ENCODE results near the gene C1orf35.

Gene C1orf35

DNA sequence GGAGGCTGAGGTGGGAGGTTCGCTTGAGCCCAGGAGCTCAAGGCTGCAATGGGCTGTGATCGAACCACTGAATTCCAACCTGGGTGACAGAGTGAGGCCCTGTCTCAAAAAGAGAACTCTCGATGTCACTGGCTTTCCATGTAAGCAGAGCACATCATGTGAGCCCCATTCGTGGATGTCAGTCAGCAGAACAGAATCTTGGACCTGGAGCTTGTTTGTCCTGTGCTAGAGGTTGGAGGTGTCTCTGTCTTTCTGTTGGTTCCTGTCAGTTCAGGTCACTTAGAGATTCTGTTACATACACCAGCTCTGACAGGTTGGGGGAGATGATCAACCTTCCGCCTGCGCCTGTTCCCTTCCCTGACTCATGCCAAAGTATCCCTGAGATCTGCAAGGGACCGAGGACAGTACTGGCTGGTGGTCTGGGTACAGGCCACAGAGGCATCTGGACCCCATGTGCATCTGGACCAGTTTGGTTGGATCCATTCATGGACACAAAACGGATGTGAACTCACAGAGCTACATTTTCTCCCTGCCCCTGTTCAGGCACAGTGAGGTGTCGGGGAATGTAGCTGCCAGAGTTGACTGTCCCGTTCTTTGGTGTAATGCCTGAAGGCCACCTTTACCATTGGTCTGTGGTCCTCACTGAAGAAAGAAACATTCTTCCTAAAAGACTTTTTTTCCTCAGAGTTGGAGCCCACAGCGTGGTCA, 10.6 kb downstream of the C1orf35 start:
- Histone ChIP-seq H3K27ac (replicated peaks) (no peak overlapping the region), H3K4me3 (replicated peaks; ENCODE audit: insufficient read depth, low read length) (no peak overlapping the region), H3K27me3 (ENCODE audit: insufficient read depth, poor library complexity, severe bottlenecking) (no peaks in the 10 kb centered on the region)
- DNase-seq (ENCODE audit: low read depth in 1 of 2, low spot score in 1 of 2) = no peak
- TF ChIP-seq GABPA (IDR thresholded peaks at IDR 0.05; ENCODE audit: low read depth) = no peak
- TF ChIP-seq CTCF (IDR thresholded peaks at IDR 0.05; ENCODE audit: insufficient read depth, low read length) = no peak
- TF ChIP-seq SPI1 (IDR thresholded peaks at IDR 0.05; ENCODE audit: borderline replicate concordance, low read depth) = no peak
- TF ChIP-seq POLR2AphosphoS5 (IDR thresholded peaks at IDR 0.05; ENCODE audit: low read depth) = no peak
- no peak for TF ChIP-seq REST (IDR thresholded peaks at IDR 0.05; ENCODE audit: insufficient replicate concordance, low read depth)

- Histone ChIP-seq H3K27me3 (ENCODE audit: insufficient read depth, poor library complexity, severe bottlenecking) (no peaks in the 10 kb centered on the region), H3K27ac (replicated peaks) (no peak overlapping the region), H3K4me3 (replicated peaks; ENCODE audit: insufficient read depth, low read length) (no peak overlapping the region)
- TF ChIP-seq CTCF (IDR thresholded peaks at IDR 0.05; ENCODE audit: insufficient read depth, low read length) = no peak
- no peak for TF ChIP-seq POLR2AphosphoS5 (IDR thresholded peaks at IDR 0.05; ENCODE audit: low read depth)
- TF ChIP-seq REST (IDR thresholded peaks at IDR 0.05; ENCODE audit: insufficient replicate concordance, low read depth) = no peak
- TF ChIP-seq SPI1 (IDR thresholded peaks at IDR 0.05; ENCODE audit: borderline replicate concordance, low read depth) = no peak
- no peak for TF ChIP-seq GABPA (IDR thresholded peaks at IDR 0.05; ENCODE audit: low read depth)
- DNase-seq (ENCODE audit: low read depth in 1 of 2, low spot score in 1 of 2) = no peak
Observed at GRCh38 chr1:228091084-228091483, 12.0 kb downstream of the C1orf35 start.

GRCh38 chr1:228090613-228091081, 12.5 kb downstream of the C1orf35 start:
- no peak for TF ChIP-seq REST (IDR thresholded peaks at IDR 0.05; ENCODE audit: insufficient replicate concordance, low read depth)
- no peak for TF ChIP-seq POLR2AphosphoS5 (IDR thresholded peaks at IDR 0.05; ENCODE audit: low read depth)
- TF ChIP-seq GABPA (IDR thresholded peaks at IDR 0.05; ENCODE audit: low read depth) = no peak
- no peak for TF ChIP-seq SPI1 (IDR thresholded peaks at IDR 0.05; ENCODE audit: borderline replicate concordance, low read depth)
- no peak for TF ChIP-seq CTCF (IDR thresholded peaks at IDR 0.05; ENCODE audit: insufficient read depth, low read length)
- no peak overlapping the region for H3K4me3 ChIP-seq (replicated peaks; ENCODE audit: insufficient read depth, low read length)
- H3K27me3 ChIP-seq (ENCODE audit: insufficient read depth, poor library complexity, severe bottlenecking) = no peaks in the 10 kb centered on the region
- no peak overlapping the region for H3K27ac ChIP-seq (replicated peaks)
- DNase-seq (ENCODE audit: low read depth in 1 of 2, low spot score in 1 of 2) = no peak
